ELR (cell line): ENCODE results near the gene FLT1.
A peak's percentile ranks its signal among the peaks of the same experiment; 100 is the strongest.

Experiments used
- DNase-seq: peaks from one replicate; pipeline ENCODE4 v3.0.0-alpha.2; 2015; ENCODE audit warnings: low read depth

The FLT1 gene

GRCh38 chr13:28342251-28342650 is 152.7 kb downstream of the FLT1 start:
- no peak for DNase-seq

DNA sequence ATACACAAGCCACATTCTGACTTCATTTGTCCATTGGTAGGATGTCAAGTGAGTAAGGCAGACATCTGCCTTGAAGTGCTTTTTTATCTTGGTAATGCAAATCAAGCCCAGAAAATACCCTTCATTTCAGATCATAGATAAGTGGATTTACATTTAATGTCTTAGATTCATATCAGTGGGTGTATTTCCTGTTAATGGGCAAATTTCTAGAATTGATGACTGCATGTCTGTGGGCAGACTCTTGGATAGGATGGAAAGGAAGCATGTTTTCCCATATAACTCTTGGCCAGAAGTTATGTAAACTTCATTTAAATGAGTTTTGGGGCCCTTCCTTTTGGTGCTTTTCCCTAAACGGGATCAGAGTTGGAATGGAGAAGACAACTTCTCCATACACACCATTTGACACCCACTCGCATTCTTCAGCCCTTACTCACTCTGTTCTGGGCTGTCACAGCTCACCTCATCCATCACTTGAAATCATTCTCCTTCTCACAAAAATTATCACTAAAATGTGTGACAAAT is 154.6 kb downstream of the FLT1 start:
- peak; percentile 69 for DNase-seq

DNA sequence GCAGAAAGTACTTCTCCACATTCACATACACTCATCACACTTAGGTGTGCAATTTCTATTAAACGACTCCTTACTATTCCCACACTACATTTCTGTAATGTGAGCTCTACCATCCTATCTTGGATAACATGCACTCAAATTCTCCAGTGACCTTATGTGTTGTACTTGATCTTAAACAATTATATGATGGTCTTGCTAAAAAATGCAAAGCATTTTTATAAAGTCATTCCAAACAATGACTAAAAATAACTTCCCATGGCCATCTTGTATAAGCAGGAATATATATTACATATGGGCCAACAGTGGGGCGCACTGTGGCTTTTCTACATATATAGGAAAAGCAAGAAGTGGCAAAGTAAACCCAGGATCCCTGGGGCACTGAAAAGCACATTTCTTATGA is 155.5 kb downstream of the FLT1 start:
- peak; percentile 76 for DNase-seq

GRCh38 chr13:28338742-28339141 is 156.2 kb downstream of the FLT1 start:
- DNase-seq, result no peak

- DNase-seq, result no peak
Observed at GRCh38 chr13:28338006-28338574, 156.8 kb downstream of the FLT1 start.

- DNase-seq, result peak; percentile 90
Observed at GRCh38 chr13:28337166-28338005, 157.5 kb downstream of the FLT1 start.

DNA sequence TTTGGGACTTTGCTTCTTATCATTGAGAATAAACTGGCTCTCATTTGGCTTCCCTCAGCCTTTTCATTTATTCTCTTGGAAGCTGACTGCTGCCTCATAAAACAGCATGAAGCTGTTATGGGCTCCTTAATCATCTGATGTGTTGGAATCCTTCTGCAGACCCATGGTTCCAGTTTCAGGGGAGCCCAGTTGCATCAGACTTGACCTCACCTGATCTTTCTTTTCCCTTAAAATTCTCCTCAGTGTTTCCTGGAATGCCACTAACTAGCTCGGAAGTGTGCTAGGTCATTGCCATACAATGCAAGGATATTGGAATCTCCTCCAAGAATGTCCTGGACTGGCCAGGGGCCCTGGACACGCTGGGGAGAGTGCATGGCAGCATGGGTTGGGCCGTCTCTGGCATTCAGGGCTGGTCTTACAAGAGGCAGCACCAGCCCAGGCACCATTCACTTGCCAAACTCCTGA is 158.7 kb downstream of the FLT1 start:
- no peak for DNase-seq

DNA sequence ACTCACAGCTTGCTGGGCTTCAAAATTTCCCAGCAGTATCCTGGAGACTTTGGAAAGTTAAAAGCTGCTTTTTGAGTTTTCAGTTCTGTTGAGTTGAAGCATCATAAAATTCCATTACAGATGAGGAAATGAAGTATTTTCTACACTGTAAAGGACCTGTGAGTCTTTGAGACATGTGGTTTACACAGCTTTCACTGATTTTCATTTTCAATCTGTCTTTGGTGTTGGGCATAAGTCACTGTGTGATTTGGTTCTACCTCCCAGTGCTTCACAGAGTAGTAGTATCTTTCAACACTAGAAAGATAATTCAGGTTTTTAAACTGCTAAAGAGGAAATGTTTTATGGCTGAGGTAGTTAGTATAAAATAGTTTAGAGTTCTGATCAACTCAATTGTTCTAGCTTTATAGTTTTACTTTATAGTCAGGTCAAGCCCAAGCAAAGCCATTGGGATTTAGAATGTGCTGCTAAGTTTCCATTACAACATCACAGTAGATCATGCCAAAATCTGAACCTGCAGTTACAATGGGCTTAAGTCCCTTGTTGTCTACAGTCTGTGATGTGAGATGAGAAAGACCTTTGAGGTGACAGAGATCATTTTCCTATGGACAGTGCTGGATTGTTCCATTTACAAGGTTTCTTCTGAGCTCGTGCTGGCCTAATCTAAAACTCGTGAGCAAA is 161.6 kb downstream of the FLT1 start:
- no peak for DNase-seq

GRCh38 chr13:28329395-28330158 is 165.4 kb downstream of the FLT1 start:
- peak; percentile 97 for DNase-seq

GRCh38 chr13:28328271-28328607 is 166.7 kb downstream of the FLT1 start:
- DNase-seq, result no peak

GRCh38 chr13:28327373-28328270 is 167.3 kb downstream of the FLT1 start:
- DNase-seq, result peak; percentile 46

DNA sequence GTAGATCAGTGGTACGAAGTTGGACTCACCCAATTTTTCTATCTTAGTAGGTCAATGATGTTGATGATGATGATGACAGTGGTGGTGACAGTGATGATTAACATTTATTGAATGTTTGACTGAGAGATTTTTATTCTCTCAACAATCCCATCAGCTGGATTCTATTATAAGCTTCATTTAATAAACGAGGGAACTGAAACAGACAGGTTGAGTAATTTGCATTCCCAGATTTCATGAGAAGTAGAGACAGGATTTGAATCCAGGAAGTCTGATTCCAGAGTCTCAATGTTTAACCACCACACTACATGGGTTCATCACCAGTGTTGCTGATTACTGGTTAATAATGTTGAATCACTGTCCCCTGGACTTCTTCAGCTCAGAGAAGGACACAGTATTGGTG is 168.9 kb downstream of the FLT1 start:
- DNase-seq, result no peak

DNA sequence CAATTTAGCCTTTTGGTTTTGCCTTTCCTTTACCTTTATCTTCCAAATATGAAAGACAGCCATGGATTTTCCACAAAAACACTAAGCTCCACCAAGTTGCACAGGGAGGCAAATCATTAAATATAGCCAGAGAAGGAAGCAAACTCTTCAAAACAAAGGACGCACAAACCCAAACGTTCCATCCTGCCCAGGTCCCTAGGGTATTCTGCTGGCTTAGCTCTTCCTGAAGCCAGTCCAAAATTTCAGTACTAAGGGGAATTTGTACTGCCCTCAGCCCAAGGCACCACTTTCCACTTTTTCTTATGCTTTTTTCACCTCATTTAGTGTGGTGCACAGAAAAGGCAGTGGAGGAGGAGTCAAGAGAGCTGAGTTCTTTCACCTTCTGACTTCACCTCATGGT is 169.9 kb downstream of the FLT1 start:
- no peak for DNase-seq

DNA sequence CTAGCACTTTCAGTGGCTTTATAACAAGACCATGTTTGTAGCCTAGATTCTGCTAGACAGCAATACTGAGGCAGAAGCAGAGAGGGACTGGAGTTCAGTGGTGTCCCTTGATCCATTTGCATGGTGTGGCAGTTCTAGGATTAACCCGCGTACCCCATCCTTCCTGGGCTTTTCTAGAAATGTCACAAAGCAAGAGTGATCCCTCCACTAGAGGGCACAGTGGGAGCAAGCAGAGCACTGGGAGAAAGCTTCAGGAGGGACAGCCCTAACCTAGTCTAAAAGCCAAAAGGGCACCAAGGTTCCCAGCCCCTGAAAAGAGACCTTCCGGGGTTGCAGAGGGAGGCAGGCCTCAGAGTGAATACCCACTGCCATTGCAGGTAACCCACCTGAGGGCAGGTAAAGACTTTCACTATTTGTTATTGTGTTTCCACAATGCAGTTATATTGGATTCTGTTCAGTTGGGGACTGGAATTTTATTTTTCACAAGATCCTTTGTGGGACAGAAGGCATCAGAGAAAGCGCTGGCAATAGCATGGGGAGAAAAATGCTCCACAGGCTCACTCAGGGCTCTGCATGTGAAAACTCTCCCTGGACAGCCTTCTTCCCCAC is 170.6 kb downstream of the FLT1 start:
- peak; percentile 85 for DNase-seq

- peak; percentile 83 for DNase-seq
Observed at GRCh38 chr13:28322256-28322905, 172.5 kb downstream of the FLT1 start.

- no peak for DNase-seq
Observed at GRCh38 chr13:28321756-28322155, 173.2 kb downstream of the FLT1 start.

GRCh38 chr13:28320884-28321574 is 173.9 kb downstream of the FLT1 start:
- peak; percentile 59 for DNase-seq

- DNase-seq, result peak; percentile 40
Observed at GRCh38 chr13:28320209-28320608, 174.7 kb downstream of the FLT1 start.

DNA sequence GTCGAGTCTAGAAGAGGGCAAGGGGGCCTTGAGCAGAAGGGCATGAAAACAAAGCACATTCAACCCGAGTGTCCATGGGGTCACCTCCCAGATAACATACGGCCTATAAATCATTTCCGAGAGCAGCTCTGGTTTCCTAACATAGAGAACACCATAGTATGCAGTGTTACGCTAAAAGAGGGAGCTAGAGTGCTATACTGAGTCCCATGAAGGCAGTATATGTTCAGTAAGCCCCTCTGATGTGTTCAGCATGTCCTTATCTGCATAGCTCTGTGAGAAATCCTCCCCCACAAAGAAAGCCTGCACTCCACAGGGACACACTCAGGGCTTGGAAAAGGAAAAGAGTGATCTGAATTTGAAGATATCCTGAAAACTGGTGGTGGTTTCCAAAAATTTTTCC is 175.4 kb downstream of the FLT1 start:
- DNase-seq, result no peak

DNA sequence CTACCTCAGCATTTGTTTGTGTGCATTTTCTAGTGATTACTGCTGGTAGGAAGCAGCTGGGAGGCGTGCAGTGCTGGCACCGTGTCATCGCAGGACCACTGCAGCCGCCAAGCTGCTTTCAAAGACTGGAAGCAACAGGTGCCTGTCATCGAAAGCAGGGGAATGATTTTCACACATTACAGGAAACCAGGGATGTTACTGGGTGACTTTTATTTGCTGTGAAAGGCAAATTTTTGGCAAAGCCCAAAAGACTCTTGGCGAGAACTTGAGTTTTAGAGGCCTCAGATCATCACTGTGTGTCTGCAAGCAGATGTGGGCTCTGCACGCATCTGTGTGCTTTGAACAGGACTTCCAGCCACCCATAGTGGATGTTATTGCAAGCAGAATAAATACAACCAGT is 176.4 kb downstream of the FLT1 start:
- DNase-seq, result no peak
